ENCODE measurements around the gene RASGRF1.

Gene RASGRF1

DNA sequence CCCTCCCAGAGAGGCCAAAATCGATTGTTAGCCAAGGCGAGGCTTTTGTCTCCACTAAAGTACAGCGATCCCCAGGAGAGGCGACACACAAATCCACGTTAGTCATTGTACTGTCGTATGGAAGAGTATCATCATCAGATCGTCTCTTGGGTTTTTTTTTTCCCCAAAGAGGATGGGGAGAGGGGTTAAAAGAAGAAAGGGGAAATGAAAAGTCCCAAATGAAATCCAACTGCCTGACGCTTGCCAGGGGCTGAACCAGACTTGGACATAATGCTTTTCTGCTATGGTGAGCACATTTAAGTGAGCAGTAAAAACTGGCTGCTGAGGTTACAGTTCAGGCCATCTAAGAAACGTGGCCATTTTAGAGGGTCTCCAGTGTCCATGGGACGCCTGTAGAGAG, 107.8 kb downstream of the RASGRF1 start:
- DNase-seq, result no peak

DNA sequence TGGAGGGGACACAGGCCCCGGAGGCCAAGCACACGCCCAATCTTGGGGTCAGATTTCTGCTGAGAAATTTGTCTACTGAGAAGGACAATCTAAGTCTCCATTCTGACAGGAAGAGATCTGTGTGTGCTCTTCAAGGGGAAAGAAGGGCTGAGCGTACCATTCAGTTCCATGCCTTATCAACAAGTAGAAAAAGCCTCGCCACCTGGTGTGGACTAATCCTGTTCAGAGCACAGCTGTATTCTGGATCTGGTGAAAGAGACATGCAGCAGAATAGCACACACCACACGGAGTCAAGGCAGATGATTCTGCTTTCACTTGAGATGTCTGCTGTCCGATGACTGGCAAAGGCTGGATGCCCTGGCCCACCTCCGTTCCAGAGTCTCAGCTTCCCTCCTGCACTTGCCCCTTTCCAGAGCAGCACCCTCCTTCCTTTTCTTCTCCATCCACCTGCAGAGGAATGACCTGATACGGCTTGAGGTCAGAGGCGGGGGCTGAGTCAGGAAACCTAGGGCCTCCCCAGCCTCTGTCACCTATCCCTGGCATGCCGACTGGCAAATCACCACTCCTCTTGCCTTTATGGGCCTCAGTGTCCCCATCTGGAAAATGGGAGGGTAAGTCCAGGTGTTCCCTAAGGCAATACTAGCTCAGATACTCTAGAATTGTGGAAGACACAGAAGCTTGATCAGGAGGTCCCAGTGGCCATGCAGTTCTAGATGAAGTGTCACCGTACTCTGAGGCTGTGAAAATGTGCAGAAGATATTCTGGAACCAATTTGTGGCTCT, 108.9 kb downstream of the RASGRF1 start:
- no peak for DNase-seq

GRCh38 chr15:78979456-78980320, 110.9 kb downstream of the RASGRF1 start:
- no peak for DNase-seq

- no peak for DNase-seq
These were observed 111.9 kb downstream of the RASGRF1 start for GRCh38 chr15:78978601-78979179.

- no peak for DNase-seq
These were observed 112.8 kb downstream of the RASGRF1 start for GRCh38 chr15:78977591-78978347.

DNA sequence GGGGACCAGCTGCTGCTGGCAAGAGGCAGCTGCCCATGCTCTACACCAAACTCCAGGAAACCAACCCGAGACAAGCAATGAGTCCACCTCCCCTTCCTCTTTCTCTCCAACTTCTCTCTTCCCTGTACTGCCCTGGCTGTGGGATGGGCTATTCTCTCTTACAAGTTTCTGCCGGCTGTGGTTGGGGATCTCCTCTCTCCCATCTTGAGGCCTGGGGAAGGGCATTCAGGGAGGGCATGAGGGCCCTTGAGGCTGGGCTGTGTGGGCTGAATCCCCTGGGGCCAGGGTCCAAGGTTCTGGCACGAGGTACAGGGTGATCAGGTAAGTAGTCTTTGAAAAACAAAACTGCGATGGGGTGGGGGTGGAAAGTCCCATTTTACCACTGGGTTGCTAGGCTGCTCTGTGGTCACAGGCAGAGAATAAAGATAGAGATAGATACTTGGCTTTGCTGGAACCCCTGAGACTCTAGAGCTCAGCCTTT, 113.4 kb downstream of the RASGRF1 start:
- DNase-seq, result no peak

DNA sequence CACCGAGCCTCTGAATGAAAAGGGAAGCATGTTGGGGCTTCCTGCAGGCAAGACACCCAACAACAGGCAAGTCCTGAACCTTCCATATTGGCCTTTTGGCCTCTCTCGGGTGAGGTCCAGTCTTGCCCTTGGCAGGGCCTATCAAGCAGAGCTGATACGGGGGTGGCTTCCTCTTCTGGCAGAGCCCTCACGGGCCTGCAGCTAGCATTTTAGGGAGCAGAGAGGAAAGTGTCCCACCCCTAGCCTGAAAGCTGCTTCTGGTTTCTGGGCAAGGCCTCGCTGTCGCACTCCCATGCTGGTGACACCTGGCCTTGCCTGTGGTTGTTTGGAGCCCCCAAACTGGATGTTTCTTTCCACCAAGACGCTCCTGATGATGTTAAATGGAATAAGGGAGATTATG, 113.9 kb downstream of the RASGRF1 start:
- DNase-seq, result no peak

- DNase-seq, result no peak
These were observed 116.2 kb downstream of the RASGRF1 start for GRCh38 chr15:78974272-78974918.

DNA sequence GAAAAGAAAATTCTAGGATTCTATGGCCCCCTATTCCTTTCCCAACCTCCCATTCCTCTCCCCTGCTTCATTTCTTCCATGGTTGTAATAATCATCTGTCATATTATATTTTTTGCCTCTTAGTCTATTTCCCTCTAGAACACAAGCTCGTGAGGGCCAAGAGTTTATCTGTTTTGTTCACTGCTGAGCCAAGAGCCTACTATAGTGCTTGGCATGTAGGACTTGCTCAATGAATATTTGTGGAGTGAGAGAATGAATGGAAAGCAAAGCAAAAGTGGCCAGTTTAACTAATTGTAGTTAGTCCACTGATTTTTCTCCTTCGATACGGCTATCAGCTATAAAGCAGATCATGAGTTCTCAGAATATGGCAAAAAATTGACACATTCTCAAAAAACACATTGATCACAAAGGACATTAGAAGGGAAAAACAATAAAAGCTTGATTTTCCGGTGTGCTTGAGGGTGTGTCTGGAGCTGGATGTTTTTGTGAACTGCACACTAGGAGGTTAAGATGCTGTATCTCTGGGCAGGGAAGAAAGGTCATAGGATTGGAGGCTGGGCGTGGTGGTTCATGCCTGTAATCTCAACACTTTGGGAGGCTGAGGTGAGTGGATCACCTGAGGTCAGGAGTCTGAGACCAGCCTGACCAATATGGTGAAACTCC, 120.8 kb downstream of the RASGRF1 start:
- no peak for DNase-seq

GRCh38 chr15:78968539-78969271, 121.9 kb downstream of the RASGRF1 start:
- no peak for DNase-seq

- DNase-seq, result no peak
These were observed 122.5 kb downstream of the RASGRF1 start for GRCh38 chr15:78968114-78968513.

GRCh38 chr15:78960308-78960707, 130.3 kb downstream of the RASGRF1 start:
- DNase-seq, result no peak

GRCh38 chr15:78959360-78959759, 131.2 kb downstream of the RASGRF1 start:
- no peak for DNase-seq

DNA sequence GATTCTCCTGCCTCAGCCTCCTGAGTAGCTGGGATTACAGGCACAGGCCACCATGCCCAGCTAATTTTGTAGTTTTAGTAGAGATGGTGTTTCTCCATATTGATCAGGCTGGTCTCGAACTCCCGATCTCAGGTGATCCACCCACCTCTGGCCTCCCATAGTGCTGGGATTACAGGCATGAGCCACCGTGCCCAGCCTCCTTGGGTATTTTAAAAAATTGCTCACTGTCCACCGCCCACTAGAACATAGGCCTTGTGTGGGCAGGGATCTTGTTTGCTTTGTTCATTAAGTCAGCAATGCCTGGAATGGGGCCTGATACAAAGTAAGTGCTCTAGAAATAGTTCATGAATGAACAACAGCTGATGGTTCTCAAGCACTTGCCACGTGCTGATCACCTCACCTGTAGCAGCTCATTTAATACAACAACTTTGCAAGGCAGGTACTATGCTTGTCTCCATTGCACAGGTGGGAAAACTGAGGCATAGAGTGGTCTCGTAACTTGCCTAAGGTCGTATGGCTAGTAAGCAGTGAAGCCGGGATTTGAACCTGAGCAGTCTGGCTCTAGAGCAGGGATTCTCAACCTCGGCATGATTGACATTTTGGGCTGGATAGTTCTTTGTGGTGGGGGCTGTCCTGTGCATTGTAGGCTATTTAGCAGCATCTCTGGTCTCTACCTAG, 133.0 kb downstream of the RASGRF1 start:
- no peak for DNase-seq

DNA sequence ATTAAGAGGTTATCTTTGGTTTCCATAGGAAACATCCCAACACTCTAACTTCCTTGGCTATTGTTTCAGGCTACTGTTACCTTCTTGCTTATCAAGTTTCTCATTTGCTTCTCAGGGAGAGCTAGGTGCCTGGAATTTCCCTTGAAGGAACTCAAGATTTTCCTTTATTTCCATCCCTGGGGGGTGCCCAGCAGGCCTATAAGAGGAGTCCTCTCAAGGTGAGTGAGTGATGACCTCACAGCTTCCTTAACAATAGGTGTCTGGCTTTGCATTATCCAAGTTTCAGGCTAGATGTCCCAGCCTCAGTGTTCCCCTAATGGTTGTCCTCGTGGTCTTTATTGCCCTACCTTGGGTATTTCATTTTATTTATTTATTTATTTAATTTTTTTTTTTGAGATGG, 133.6 kb downstream of the RASGRF1 start:
- no peak for DNase-seq

GRCh38 chr15:78955355-78955754, 135.2 kb downstream of the RASGRF1 start:
- no peak for DNase-seq

DNA sequence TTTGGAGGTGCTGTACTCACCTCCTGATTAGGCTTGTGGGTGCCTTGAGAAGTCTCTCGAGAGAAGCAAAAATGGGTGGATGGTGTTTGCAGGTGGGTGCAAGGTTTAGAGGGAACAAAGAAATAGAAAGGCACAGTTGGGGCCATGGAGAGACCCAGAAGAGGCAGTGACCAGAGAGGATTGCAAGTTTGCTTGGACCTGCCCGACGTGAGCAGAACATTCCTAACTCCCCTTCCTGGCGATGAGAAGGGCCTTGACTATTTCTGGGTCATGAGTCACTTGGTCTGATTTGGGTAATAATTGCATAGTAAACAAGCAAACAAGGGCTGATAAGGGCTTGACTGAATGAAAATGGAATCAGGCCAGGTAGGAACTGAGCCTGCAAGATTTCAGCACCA, 138.7 kb downstream of the RASGRF1 start:
- no peak for DNase-seq

DNA sequence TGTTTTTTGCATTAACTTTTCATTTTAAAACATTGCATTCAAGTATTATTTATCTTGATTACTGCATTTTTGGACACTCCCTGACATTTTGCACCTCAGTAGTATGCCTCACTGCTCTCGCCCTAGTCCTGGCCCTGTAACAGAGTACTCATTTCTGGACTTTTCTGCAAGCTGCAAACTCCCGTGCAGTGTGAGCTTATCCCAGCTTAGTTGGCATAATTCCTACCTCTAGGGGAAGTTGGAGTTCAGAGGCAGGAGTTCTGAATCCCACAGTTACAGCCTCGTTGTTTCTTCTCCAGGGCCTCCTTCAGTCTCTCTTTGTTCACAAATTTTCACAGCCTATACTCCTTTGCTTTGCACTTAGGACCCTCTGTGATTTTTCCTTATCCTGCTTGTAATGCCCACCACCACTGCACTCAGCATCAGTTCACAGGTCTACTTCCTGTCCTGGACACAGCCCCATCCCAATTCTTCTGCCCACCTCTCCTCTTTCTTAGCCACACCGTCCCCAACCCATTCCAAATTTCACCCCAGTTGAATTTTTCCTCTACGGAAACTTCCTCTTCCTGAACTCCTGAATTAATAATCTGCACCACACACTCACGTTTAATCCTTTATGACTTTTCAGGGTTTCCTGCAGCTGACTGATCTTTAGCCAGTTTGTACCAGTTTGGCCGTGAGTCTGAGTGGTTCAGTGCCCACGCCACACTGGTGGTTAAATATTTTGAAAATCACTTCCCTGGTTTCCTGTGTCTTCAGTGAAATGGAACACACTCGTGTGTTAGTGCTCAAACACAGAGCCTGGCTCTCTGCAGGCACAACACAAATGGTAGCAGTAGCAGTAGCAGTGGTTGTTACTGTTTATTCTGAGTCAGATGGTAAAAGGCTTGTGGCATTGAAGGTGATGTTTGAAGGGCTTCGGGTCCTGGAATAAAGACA, 139.4 kb downstream of the RASGRF1 start:
- DNase-seq, result no peak

GRCh38 chr15:78950343-78950742, 140.2 kb downstream of the RASGRF1 start:
- no peak for DNase-seq

All from NCI-H1417 treated with DMSO at 0.1 percent for 48 hours (cell line).